ENCODE data around the gene SYF2. TPM values are rescaled to one million over a fixed set of nuclear protein-coding genes. Genes with fewer than 3 reads are reported as not detected.
"Not testable (repeated sequence)": the region's sequence is repeated elsewhere in the genome, so short reads cannot be mapped to it uniquely, and the experiment has no call there.

The SYF2 gene
- 10 to 100 TPM; 28.0 to 39.0 (median 35.6) TPM for total RNA-seq
- 10 to 100 TPM; 37.9 to 55.9 TPM for polyA plus RNA-seq
- long read RNA-seq, donor 1, transcript SYF2-201 (7 exons, 1,345 nt): major isoform, 19 of 32 reads
- long read RNA-seq, donor 1, partial matches to known transcripts: 9 of 32 reads
- long read RNA-seq, donor 1, other reads (novel, unspliced or antisense): 1 of 32 reads
- long read RNA-seq, donor 2, transcript SYF2-201 (7 exons, 1,345 nt): major isoform, 11 of 23 reads
- long read RNA-seq, donor 2, partial matches to known transcripts: 9 of 23 reads
- long read RNA-seq, donor 2, other reads (novel, unspliced or antisense): 2 of 23 reads
- long read RNA-seq, donor 3, transcript SYF2-201 (7 exons, 1,345 nt): major isoform, 14 of 17 reads
- long read RNA-seq, donor 3, partial matches to known transcripts: 2 of 17 reads
- long read RNA-seq, donor 3, other reads (novel, unspliced or antisense): 1 of 17 reads

DNA sequence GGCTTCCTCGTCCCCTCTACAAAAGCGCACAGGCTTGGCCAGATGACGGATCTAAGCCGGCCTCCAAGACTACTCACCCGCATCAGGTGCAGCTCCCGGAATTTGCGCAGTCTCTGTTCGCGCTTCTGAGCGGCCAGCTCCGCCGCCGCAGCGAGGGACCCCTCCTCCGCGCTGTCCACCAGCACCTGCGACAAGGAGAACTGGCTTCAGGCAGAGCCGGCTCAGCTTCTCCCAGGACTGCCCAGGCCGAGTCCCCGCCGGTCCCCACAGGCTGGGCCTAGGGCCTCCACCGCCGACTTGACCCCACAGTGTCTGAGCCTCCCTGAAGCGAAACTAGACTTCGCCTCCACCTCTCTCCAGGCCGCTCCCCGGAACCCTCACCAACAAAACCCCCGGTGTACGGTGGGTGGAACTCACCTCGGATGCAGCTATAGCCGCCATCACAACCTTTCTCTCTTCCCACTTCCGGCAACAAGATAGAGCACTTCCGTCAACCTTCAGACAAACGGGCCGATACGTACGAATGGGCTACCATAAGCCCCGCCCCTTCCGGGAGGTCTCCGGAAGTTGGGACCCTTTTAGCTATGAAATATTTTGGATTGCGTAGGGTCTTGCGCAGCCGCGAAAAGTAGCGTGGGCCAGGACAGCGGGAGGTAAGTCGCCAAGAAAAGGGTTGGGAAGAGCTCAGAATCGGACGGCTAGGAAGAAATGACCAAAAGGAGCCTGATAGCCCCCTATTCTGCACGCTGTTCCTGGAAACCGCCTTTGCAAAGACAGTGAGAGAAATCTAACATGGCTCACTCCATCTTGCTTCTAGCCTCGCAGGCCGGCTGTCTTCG lies at the start of gene SYF2:
Gene SYF2, minus strand, starts transcription at position 476 of the 839 bp plus-strand sequence. Its CDS starts 35 bp downstream, at position 441.
- ATAC-seq (peak; percentile 92 to 97 (median 96)), DNase-seq (peak; percentile 86 to 94)
- WGBS, 2 donors: 0% methylated on average over 54 of the region's 54 CpGs
- peak within 1 kb of the TSS; percentile 69 to 90 (median 83) for H3K4me3 ChIP-seq
- H3K9me3 ChIP-seq: no peaks in the 10 kb centered on the region
- no peaks in the 10 kb centered on the region for H3K27me3 ChIP-seq
- H3K36me3 ChIP-seq: peaks cover 0 to 68% (median 26%) of the 10 kb centered on the region in 9 donors
- intact Hi-C loops (cut with DNase I): loop anchor here in 3 of 10 donors (10.0 kb wide), 2 partner anchors 113 to 583 kb away; partner anchors contain the start of gene MTFR1L (in 2 of the 3)
- TF ChIP-seq, protein P1, sequence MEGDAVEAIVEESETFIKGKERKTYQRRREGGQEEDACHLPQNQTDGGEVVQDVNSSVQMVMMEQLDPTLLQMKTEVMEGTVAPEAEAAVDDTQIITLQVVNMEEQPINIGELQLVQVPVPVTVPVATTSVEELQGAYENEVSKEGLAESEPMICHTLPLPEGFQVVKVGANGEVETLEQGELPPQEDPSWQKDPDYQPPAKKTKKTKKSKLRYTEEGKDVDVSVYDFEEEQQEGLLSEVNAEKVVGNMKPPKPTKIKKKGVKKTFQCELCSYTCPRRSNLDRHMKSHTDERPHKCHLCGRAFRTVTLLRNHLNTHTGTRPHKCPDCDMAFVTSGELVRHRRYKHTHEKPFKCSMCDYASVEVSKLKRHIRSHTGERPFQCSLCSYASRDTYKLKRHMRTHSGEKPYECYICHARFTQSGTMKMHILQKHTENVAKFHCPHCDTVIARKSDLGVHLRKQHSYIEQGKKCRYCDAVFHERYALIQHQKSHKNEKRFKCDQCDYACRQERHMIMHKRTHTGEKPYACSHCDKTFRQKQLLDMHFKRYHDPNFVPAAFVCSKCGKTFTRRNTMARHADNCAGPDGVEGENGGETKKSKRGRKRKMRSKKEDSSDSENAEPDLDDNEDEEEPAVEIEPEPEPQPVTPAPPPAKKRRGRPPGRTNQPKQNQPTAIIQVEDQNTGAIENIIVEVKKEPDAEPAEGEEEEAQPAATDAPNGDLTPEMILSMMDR (IDR thresholded peaks at IDR 0.05): no peak
- H3K4me1 ChIP-seq: peaks cover 7 to 48% (median 33%) of the 10 kb centered on the region in 9 donors
- peak within 1 kb of the TSS; percentile 68 to 95 (median 92) for H3K27ac ChIP-seq

DNA sequence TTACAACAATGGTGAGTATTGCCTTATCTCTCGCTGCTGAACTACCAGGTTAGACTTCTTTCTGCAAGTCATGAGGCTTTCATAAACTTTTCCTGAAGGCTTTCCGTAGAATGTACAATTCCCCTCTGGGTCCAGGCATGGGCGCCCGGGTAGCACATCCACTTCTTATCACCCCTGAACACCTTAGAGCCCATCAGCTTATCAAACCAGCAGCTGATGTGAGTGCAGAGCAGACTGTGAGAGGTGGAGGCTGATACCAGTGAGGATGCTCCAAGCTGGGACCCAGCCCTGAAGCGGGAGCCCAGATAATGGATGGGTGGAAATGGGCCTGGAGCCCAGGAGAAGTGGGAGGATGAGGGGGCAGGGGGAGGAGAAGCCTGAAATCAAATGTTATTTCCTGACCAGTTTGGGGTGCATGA lies 47.4 kb upstream of the SYF2 start:
- 68 to 75% methylated on average over 4 of the region's 5 CpGs for WGBS, 2 donors
- H3K36me3 ChIP-seq, DNase-seq, H3K9me3 ChIP-seq, H3K27ac ChIP-seq, H3K27me3 ChIP-seq, H3K4me3 ChIP-seq, ATAC-seq, H3K4me1 ChIP-seq: not testable (repeated sequence)
- intact Hi-C loops (cut with DNase I): loop anchor here in 1 of 10 donors (10.0 kb wide), 1 partner anchor 215 kb away; no protein-coding TSS in a partner anchor

DNA sequence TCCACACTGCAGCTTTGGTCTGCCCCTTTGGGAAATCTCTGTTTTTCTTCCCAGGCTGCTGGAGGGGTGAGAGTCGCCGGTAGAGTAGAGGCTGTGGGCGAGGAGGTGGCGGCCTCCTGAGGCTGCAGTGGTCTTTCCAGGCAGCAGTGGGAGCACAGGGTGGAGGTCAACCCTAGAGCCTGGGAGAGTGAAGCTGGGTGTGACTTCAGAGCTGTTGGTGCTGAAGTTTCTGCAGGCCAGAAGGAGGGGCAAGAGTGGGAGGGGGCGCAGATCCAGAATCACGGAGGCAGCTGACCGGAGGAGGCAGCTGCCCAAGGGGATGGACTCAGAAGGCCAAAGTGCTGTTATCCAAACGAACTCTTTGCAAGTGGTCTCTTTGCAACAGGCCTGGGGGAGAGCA lies 46.5 kb upstream of the SYF2 start:
- H3K36me3 ChIP-seq; H3K9me3 ChIP-seq; H3K27ac ChIP-seq; ATAC-seq; intact Hi-C loops (cut with DNase I); H3K27me3 ChIP-seq; H3K4me1 ChIP-seq; H3K4me3 ChIP-seq; DNase-seq: not testable (repeated sequence)
- 60 to 64% methylated on average over 3 to 4 of the region's 8 CpGs for WGBS, 2 donors

DNA sequence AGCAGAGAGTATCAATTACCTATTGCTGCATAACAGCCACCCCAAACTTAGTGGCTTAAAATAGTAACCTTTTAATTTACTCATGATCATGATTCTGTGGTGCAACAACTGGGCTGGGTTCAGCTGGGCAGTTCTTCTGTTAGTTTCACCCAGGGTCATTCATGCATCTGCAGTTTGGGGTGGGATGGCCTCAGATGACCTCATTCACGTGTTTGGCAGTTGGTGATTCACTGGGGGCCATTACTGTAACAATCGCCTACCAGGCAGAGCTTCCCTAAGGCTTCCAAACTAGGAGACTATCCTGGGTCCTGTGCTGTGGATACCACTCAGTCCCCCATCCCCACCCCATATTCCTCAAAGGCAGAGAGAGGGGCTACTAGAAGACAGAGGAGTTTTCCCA lies 46.1 kb upstream of the SYF2 start:
- ATAC-seq; H3K4me3 ChIP-seq; H3K27me3 ChIP-seq; H3K9me3 ChIP-seq; H3K27ac ChIP-seq; H3K4me1 ChIP-seq; DNase-seq; intact Hi-C loops (cut with DNase I); H3K36me3 ChIP-seq: not testable (repeated sequence)
- 67 to 81% methylated on average over 2 of the region's 2 CpGs for WGBS, 2 donors

DNA sequence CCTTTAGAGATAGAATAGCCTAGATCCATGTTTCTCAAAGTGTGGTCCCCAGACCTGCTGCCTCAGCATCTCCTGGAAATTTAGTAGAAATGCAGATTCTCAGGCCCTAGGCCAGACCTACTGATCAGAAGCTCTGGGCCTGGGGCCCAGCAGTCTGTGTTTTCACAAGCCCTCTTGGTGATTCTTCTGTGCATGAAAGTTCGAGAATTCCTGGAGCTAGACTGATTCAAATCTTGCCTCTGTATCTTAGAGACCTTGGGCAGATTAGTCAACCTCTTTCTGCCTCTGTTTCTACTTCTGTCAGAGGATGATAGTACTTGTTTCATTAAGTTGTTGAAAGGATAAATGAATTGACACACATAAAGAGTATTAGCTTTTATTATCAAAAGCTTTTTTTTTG lies 45.0 kb upstream of the SYF2 start:
- H3K36me3 ChIP-seq; DNase-seq; ATAC-seq; intact Hi-C loops (cut with DNase I); H3K27me3 ChIP-seq; H3K4me3 ChIP-seq; H3K27ac ChIP-seq; H3K4me1 ChIP-seq; H3K9me3 ChIP-seq: not testable (repeated sequence)
- WGBS, 2 donors: 88 to 89% methylated on average over 1 of the region's 1 CpG

GRCh38 chr1:25275648-25276047 lies 43.3 kb upstream of the SYF2 start:
- 72 to 75% methylated on average over 4 of the region's 4 CpGs for WGBS, 2 donors
- H3K27ac ChIP-seq; H3K9me3 ChIP-seq; DNase-seq; intact Hi-C loops (cut with DNase I); H3K4me1 ChIP-seq; H3K4me3 ChIP-seq; ATAC-seq; H3K27me3 ChIP-seq; H3K36me3 ChIP-seq: not testable (repeated sequence)

DNA sequence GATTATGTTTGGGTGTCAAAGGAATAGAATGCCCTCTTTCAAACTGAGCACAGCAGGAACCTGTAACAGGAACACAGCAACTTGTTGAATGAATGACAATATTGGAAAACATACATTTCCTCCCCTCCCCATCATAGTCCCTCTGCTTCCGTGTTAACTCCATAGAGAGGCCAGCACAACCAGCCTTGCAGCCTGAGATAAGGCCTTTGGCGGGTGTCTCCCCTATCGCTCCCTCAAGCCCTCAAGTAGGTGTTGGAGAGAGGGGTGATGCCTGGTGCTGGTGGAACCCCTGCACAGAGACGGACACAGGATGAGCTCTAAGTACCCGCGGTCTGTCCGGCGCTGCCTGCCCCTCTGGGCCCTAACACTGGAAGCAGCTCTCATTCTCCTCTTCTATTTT lies 39.9 kb upstream of the SYF2 start, which contains the start of gene RHD:
Gene RHD, plus strand, starts transcription at position 272 of the 400 bp plus-strand sequence. Its CDS starts 39 bp downstream, at position 311.
- 78 to 80% methylated on average over 8 of the region's 8 CpGs for WGBS, 2 donors
- ATAC-seq; DNase-seq; H3K36me3 ChIP-seq; H3K27ac ChIP-seq; H3K4me1 ChIP-seq; H3K9me3 ChIP-seq; H3K27me3 ChIP-seq; intact Hi-C loops (cut with DNase I); H3K4me3 ChIP-seq: not testable (repeated sequence)

DNA sequence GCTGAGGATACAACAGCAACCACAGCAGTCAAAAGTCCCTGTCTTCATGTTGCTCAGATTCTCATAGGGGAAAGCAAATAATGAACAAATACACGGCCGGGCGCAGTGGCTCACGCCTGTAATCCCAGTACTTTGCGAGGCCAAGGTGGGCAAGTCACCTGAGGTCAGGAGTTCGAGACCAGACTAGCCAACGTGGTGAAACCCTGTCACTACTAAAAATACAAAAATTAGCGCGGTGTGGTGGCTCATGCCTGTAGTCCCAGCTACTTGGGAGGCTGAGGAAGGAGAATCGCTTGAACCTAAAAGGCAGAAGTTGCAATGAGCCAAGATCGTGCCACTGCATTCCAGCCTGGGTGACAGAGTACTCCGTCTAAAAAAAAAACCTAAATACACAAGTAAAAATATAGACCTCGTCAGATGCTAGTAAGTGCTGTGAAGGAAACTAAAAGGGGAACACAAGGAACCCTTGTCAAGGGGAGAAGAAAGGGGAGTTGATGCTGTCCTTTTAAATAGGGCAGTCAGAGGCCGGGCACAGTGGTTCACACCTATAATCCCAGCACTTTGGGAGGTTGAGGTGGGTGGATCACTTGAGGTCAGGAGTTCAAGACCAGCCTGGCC lies 36.0 kb upstream of the SYF2 start:
- Histone ChIP-seq H3K4me1 (peaks cover 0 to 11% (median 0%) of the 10 kb centered on the region in 9 donors), H3K4me3 (peak overlapping the region in 7 of 10 donors; percentile 39 to 82 (median 56)), H3K27ac (peak overlapping the region in 5 of 10 donors; percentile 56 to 92 (median 85))
- peak in 2 of 8 donors; percentile 0 to 3 for ATAC-seq
- DNase-seq; H3K27me3 ChIP-seq; H3K36me3 ChIP-seq; intact Hi-C loops (cut with DNase I); H3K9me3 ChIP-seq: not testable (repeated sequence)
- WGBS, 2 donors: 37 to 42% methylated on average over 14 of the region's 14 CpGs
